Measurements from ENCODE around the gene FIGNL2.
A peak's percentile ranks its signal among the peaks of the same experiment; 100 is the strongest.
"Not testable (repeated sequence)": the region's sequence is repeated elsewhere in the genome, so short reads cannot be mapped to it uniquely, and the experiment has no call there.

FIGNL2 gene

DNA sequence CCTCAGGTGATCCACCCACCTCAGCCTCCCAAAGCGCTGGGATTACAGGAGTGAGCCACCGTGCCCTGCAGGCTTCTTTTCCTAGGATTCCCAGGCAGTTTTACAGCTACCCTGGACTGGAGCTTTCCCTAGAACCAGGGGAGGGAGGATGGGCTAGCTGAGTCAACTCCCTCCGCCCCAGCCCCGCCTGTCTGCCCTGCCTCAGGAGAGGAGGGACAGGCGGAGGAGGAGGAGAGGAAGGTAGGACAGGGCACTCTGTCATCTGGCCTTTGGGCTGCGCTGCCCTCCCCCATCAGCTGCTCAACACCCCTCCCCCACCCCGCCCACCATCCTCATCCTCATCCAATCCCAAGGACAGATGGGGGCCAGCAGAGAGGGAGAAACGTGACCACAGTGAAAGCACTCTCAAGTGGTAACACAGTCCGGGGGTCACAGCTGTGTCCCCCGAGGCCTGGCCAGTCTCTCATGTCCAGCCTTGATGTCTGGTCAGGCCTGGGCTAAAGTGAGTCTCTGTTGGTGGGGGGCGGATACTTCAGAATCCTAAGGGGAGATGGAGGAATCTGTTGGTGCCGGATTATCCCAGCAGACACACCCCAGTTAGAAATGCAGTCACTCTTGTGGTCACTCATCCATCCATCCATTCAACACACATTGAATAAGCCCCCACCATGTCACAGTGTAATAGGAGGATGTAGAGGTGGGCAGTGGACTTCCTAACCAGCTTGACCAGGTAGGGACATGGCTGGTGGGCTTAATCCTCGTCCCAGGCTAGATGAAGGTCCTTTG, 12.3 kb downstream of the FIGNL2 start:
- DNase-seq (ENCODE audit: low read depth), result no peak

GRCh38 chr12:51834411-51834810, 14.1 kb downstream of the FIGNL2 start:
- no peak for DNase-seq (ENCODE audit: low read depth)

DNA sequence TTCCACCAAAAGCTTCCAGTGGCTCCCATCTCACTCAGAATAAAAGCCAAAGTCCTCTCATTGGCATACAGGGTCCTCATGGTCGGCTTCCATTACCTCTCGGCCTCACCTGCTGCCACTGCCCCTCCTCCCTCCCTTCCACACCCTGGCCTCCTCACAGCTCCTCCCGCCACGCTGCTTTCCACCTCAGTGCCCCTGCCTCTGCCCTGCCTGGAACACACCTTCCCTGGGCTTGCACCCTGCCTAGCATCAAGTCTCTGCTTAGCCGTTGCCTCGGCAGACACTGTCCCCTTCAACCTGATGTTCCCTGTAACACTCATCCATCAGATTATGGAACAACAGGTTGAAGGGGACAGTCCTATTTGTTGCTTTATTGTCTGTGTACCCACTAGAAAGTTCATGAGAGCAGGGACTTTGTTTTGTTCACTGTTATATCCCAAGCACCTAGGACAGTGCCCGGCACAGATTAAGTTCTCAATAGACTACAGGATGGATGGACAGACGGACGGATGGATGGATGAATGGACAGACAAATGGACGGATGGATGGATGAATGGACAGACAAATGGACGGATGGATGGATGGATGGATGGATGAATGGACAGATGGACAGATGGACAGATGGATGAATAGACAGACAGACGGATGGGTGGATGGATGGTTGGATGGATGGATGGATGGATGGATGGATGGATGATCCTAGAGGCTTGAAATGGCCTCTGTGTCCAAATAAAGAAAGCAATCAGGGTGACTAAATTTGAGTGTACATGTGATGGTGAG, 14.9 kb downstream of the FIGNL2 start:
- no peak for DNase-seq (ENCODE audit: low read depth)

DNA sequence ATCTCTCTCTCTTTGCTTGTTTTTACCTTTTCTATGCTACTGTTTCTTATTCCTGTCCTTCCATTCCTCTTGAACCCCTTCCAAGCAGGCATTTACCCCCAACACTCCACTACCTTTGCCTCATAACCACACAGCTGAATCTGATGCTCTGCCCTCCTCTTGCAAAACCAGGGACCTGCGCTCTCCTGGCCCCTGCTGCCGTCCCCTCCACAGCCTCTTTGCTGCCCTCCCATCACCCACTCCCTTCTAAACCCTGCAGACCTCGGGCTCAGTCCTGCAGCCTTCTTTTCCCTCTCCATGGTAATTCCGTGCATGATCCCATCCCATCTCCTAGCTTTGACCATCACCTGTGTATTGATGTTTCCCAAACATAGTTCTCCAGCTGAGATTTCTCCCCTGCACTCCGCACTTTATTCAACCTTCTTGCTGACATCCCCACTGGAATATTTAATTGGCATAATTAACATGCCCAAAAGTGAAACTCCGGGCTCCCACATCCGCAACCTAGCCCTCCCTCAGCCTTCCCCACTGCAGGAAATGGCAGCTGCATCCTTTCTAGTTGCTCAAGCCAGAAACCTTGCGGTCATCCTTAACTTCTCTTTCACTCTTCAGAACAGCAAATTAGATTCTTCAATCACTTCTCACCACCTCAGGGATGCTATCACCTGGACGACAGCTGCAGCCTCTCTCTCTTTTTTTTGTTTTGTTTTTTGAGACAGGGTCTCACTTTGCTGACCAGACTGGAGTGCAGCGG, 16.0 kb downstream of the FIGNL2 start:
- no peak for DNase-seq (ENCODE audit: low read depth)

DNA sequence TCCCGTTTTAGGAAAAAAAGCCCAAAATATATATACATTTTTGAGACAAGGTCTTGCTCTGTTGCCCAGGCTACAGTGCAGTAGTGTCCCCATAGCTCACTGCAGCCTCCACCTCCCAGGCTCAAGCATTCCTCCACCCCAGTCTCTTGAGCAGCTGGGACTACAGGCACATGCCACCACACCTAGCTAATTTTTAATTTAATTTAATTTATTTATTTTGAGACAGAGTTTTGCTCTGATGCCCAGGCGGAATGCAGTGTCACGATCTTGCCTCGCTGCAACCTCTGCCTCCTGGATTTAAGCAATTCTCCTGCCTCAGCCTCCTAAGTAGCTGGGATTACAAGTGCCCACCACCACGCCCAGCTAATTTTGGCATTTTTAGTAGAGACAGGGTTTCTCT, 16.7 kb downstream of the FIGNL2 start:
- DNase-seq (ENCODE audit: low read depth), result not testable (repeated sequence)

GRCh38 chr12:51829641-51830040, 18.9 kb downstream of the FIGNL2 start:
- no peak for DNase-seq (ENCODE audit: low read depth)

DNA sequence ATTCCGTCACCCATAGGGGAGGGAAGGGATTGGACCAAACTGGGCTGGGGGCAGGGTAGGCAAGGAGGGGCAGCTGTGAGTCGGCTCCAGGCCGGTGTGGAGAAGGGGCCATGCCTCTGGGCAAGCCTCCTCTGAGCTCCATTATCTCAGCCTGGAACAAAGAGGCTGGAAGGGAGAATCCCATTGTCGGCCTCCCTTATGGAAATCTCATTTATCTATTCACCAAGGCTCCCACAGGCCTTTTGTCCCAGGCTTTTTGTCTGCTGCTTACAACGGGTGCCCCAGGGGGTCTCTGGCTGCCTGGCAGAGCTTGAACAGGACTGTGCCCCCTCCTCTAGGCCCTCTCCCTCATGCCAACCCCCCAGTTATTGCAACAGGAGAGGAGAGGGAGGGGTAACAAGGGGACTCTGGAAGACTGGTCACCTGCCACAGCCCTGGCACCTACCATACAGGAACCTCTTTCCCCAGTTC, 19.5 kb downstream of the FIGNL2 start:
- DNase-seq (ENCODE audit: low read depth), result no peak

DNA sequence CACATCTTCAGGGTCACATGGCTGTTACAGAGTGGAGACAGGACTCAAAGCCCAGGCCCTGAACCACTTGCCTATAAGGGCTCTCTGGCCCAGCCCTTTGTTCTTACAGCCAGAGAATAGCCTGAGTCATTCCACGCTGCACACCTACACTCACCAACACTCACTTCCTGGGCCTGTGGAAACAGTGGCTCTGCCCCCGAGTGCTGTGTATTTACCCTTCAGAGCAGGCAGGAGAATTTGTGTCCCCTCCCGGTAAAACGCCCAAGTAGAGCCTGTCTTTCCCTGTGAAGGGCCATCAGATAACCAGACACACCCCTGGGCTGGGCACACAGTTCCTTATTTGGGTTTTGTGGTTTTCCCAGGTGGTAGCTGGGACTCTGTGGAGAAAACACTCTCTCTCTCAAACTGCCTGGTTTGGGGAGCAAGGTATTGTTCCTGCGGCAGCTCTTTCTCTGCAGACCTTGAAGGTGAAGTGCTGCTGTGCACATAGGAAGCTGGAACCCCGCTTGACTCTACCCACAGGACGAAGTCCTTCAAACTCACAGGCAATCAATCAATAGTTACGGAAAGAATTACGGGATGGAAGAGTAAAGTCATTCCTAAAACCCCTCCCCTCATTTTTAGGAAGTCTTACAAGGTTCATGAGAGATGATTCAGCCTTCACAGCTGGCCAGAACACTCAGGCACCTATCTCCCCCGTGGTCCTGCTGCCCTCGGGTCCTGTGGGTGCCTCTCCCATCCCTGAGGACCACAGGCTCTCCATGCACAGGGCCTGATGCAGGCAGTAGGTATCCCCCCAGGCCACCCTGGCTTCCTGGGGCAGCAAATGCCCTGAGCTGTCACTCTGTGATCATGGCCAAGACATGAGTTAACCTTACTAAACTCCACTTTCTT, 20.3 kb downstream of the FIGNL2 start:
- peak; percentile 24 for DNase-seq (ENCODE audit: low read depth)

DNA sequence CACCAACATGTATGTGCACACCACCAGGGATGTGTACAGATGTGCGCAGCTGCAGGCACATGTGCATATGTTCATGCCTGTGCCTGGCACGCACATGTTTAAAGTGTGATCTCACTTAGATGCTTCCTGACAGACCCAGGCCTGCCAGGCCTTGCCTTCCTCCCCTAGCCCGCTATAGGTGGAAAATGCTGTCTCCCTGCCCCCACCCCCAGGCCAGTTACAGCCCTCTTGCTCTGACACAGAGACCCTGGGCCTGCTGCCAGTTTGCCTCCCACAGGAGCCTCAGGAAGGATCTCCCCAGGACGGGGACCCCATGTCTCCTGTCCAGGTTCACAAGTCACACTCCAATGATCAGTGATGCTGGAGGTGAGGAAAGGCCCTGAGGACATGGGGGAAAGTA, 21.6 kb downstream of the FIGNL2 start:
- no peak for DNase-seq (ENCODE audit: low read depth)

- no peak for DNase-seq (ENCODE audit: low read depth)
Observed at GRCh38 chr12:51825216-51825615, 23.3 kb downstream of the FIGNL2 start.

- peak; percentile 38 for DNase-seq (ENCODE audit: low read depth)
Observed at GRCh38 chr12:51823875-51824565, 24.5 kb downstream of the FIGNL2 start.

DNA sequence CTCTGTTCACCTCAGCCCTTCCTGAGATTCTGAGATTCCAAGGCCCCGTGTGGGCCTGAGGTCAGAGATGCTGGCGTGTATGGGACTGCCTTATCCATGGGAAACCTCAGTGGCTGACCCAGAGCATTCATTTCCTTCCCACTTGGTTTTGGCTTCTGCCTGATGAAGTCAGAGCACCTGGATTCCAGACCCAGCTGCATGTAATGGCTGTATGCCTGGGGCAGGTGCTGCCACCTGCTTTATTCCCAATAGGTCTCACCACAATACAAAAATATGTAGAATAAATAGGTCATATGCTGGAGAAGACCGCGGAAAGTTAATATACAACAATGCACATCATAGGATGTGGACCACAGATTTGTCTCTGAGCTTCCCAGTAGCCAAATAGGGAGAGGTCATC, 25.6 kb downstream of the FIGNL2 start:
- no peak for DNase-seq (ENCODE audit: low read depth)

DNA sequence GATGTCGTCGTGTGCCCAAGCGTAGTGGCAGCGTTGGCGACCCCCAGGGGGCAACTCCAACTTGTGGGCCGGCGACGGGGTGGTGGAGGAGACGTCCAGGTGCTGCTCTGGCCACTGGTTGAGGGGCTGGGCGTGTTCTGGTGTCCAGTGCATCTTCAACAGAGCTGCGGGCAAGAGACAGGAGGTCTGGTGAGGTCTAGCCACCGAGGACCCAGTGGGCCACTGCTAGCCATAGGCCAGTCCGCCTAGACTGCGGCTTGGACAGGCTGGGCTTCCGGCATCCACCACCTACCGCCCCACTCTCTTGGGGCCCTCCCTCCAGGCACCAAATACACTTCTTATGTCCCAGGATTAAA, 26.3 kb downstream of the FIGNL2 start:
- no peak for DNase-seq (ENCODE audit: low read depth)

DNA sequence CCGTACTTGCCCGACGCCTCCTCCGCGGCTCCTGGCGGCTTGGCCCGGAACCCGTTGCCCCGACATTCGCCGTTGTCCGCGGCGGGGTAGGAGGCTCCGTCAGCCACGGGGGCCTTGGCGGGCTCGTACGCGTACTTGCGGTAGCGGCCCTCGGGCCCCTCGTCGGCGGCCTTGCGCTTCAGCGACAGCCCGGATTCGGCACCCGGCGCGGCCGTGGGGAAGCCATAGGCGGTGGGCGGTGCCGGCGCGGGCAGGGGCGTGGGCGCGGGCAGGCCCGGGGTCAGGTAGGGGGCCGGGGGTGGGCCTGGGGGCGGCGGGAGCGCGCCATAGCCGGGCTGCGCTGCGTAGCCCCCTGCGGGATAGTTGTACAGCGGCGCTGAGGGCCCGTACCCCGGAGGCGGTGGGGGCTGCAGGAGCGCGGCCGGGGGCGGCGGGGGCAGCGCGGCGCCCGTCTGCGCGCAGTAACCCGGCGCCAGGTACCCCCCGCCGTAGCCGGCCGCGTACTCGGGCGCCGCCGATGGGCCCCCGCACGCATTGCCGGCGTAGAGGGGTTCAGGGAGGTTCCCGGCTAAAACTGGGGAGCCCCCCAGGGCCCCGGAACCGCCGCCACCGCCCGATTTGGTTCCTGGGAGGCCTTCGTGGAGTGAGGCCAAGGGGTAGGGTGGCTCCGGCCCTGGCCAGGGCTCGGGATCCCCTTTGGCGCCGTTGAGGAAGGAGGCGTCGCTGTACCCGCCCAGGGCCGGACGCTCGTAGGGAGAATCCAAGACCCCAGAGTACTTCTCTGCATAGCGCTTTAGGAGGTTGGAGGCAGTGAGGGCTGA, 26.9 kb downstream of the FIGNL2 start:
- DNase-seq (ENCODE audit: low read depth), result no peak

GRCh38 chr12:51820526-51821439, 27.7 kb downstream of the FIGNL2 start:
- no peak for DNase-seq (ENCODE audit: low read depth)

DNA sequence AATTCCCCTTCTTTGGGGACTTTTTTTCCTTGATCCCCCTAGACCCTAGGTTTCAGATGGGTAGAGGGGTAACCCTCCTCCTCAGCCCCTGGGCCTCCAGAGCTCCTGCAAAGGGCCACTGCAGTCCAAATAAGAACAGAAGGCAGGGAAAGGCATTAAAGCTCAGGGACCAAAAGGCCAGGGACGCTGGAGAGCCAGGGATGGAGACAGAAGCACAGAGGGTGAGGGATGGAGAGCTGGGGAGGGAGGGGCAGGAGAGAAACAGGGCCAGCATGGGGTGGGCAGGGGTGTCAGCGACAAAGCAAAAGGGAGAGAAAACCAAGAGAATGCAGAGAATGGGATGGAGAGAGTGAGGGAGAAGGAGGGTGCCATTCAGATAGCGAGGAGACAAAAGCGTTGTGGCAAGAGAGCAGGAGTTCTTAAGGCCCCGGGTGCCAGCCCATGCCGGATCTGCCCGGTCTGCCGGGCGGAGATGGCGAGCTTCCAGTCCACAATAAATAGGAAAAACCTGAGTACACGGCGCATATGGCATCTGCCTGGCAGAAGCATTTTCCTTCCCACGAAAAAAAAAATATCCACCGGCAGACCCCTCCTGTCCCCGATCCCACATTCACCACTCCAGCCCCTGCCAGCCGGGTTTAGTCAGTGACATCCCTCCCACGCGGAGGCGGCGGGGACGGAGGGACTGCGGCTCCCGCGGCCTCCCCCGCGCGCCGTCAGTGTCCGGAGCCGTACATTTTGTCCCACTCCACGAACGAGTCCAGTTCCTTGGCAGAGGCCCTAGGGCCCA, 28.6 kb downstream of the FIGNL2 start:
- no peak for DNase-seq (ENCODE audit: low read depth)

GRCh38 chr12:51818566-51819300, 29.8 kb downstream of the FIGNL2 start:
- DNase-seq (ENCODE audit: low read depth), result peak; percentile 15

DNA sequence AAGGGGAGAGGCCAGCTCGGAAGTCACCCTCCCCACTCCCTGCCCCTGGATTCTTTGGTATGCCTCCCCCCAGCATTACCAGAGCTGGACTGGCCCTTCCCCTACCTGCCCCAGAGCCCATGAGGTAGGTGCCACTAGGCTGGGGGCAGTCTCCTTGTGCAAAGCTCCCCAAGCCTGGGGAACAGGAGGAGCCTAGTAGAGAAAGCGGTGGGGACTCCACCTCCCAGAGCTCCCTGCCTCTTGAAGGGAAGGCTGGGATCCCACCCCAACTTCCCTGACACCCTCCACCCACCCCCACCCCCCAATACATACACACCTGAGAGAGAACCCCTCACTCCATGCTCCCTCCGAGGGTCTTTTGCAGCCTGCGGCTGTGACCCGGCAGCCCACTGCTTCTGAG, 30.4 kb downstream of the FIGNL2 start:
- no peak for DNase-seq (ENCODE audit: low read depth)

All from non-pigmented ciliary epithelial cell (primary cell).